ENCODE measurements around the gene NDUFC2. TPM values are rescaled to one million over a fixed set of nuclear protein-coding genes. Genes with fewer than 3 reads are reported as not detected.
"Not testable (repeated sequence)": the region's sequence is repeated elsewhere in the genome, so short reads cannot be mapped to it uniquely, and the experiment has no call there.

Gene NDUFC2
- total RNA-seq, 4 donors from 2014 or later, result 205 to 342 (median 228) TPM

DNA sequence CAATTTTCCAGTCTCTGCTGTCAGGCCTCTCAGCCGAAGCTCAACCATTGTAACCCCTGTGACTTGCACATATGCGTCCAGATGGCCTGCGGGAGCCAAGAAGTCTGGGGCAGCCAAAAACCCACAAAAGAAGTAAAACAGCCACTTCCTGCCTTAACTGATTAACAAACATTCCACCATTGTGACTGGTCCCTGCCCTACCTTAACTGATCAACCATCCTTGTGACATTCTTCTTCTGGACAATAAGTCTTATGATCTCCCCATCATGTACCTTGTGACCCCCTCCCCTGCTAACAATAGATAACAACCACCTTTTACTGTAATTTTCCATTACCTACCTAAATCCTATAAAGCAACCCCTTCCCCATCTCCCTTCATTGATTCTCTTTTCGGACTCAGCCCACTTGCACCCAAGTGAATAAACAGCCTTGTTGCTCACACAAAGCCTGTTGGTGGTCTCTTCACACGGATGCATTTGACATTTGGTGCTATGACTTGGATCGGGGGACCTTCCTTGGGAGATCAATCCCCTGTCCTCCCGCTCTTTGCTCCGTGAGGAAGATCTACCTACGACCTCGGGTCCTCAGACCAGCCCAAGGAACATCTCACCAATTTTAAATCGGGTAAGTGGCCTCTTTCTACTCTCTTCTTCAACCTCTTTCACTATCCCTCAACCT is 1.3 kb upstream of the NDUFC2 start:
- Histone ChIP-seq H3K27ac (no peak overlapping the region), H3K27me3 (no peaks in the 10 kb centered on the region), H3K9me3 (no peaks in the 10 kb centered on the region), H3K36me3 (no peaks in the 10 kb centered on the region), H3K4me3 (replicated peaks in 1 of 3) (no peak overlapping the region), H3K4me1 (peaks cover 24 to 30% of the 10 kb centered on the region in 2 donors)
- intact Hi-C loops (cut with DNase I), result loop anchor here (10.0 kb wide), 1 partner anchor 344 kb away; no protein-coding TSS in a partner anchor
- WGBS, 2 donors, result 87 to 88% methylated on average over 11 of the region's 11 CpGs
- TF ChIP-seq, protein P1, sequence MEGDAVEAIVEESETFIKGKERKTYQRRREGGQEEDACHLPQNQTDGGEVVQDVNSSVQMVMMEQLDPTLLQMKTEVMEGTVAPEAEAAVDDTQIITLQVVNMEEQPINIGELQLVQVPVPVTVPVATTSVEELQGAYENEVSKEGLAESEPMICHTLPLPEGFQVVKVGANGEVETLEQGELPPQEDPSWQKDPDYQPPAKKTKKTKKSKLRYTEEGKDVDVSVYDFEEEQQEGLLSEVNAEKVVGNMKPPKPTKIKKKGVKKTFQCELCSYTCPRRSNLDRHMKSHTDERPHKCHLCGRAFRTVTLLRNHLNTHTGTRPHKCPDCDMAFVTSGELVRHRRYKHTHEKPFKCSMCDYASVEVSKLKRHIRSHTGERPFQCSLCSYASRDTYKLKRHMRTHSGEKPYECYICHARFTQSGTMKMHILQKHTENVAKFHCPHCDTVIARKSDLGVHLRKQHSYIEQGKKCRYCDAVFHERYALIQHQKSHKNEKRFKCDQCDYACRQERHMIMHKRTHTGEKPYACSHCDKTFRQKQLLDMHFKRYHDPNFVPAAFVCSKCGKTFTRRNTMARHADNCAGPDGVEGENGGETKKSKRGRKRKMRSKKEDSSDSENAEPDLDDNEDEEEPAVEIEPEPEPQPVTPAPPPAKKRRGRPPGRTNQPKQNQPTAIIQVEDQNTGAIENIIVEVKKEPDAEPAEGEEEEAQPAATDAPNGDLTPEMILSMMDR (IDR thresholded peaks at IDR 0.05), result no peak
- no peak for TF ChIP-seq POLR2A (IDR thresholded peaks at IDR 0.05)
- DNase-seq, result no peak

DNA sequence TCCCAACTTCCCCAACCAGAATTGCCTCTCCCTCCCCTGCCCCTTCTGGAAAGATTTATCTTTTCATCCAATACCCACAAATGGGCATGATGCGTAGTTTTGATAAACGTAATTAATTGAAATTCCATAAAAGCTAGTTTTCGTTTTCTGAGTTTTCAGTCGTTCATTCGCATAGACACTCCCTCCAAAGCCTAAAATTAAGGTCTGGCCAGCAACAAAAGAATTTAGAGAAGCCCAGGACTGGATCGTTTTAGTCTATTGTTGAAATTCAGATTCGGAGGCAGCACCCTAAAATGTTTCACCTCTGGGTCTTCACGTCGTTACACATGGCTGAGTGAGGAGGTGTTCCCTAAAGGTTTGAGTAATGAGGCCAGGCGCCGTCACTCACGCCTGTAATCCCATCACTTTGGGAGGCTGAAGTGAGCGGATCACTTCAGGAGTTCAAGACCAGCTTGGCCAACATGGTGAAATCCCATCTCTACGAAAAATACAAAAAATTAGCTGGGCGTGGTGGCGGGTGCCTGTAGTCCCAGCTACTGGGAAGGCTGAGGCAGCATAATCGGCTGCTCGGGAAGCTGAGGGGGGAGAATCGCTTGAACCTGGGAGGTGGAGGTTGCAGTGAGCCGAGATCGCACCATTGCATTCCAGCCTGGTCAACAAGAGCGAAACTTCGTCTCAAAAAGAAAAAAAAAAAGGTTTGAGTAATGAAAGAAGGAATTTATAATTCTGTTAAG is 589 bp upstream of the NDUFC2 start:
- H3K4me1 ChIP-seq, result peaks cover 24 to 35% of the 10 kb centered on the region in 2 donors
- 61 to 64% methylated on average over 23 of the region's 23 CpGs for WGBS, 2 donors

DNA sequence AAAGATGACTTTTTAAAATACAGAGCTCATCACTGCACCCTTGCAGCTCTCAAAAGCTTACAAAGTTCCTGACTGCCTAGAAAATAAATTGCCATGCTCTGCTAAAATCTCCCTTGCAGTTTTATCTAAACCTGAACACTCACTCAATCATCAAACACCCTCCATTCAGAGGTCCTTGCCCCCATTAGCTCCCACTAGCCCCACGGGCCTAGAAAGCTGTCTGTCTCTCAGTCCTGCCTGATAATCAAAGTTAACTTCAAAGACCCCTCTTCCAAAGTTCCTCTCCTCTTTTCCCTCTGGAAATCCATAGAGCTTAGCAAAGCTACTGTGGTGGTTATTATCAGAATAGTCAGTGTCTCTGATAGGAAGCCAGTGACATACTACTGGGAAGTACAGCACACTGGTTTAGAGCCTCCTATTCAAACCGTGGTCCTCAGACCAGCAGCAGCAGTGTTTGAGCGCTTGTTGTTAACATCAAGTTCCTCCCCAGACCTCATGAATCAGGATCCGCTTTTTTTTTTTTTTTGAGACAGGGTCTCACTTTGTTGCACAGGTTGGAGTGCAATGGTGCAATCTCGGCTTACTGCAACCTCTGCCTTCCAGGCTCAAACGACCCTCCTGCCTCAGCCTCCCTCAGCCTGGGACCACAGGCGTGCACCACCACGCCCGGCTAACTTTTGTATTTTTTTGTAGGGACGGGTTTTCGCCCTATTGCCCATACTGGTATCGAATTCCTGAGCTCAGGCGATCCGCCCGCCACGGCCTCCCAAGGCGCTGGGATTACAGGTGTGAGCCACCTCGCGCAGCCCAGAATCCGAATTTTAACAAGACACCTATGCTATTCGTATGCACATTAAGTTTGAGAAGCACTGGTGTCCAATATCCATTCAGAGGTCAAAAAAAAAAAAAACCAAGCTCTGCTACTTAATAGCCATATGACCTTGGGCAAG is 1.2 kb downstream of the NDUFC2 start:
- intact Hi-C loops (cut with DNase I), result no loop called here
- H3K4me1 ChIP-seq, result peaks cover 28 to 42% of the 10 kb centered on the region in 2 donors

More for the DNA sequence above, 589 bp upstream of the NDUFC2 start:
- Histone ChIP-seq H3K27ac (peak overlapping the region; percentile 92 to 97 (median 95)), H3K4me3 (replicated peaks in 1 of 3) (peak overlapping the region; percentile 61 to 97 (median 88)), H3K9me3 (no peaks in the 10 kb centered on the region), H3K27me3 (no peaks in the 10 kb centered on the region), H3K36me3 (no peaks in the 10 kb centered on the region)
- TF ChIP-seq, protein P1 (IDR thresholded peaks at IDR 0.05), result no peak
- no peak for TF ChIP-seq POLR2A (IDR thresholded peaks at IDR 0.05)
- intact Hi-C loops (cut with DNase I), result loop anchor here (10.0 kb wide), 1 partner anchor 345 kb away; no protein-coding TSS in a partner anchor
- DNase-seq, result no peak

DNA sequence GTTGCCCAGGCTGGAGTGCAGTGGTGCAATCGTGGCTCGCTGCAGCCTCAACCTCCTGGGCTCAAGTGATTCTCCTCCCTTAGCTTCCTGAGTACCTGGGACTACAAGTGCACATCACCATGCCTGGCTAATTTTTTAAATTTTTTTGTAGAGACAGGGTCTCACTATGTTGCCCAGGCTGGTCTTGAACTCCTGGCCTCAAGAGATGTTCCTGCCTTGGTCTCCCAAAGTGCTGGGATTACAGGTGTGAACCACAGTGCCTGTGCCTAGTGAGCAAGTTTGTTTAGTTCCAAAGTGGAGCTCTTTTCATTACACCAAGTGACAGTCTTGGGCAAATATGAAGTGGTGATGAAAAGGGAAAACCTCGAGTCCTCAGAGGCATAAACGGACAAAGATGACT is 2.1 kb downstream of the NDUFC2 start:
- H3K27me3 ChIP-seq; DNase-seq; intact Hi-C loops (cut with DNase I); H3K36me3 ChIP-seq; H3K9me3 ChIP-seq: not testable (repeated sequence)
- peak overlapping the region in 1 of 3 donors; percentile 97 for H3K4me3 ChIP-seq (replicated peaks in 1 of 3)
- WGBS, 2 donors, result 61 to 64% methylated on average over 4 of the region's 4 CpGs
- peaks cover 28 to 42% of the 10 kb centered on the region in 2 donors for H3K4me1 ChIP-seq
- H3K27ac ChIP-seq, result peak overlapping the region in 1 of 3 donors; percentile 97

More for the DNA sequence above, 1.2 kb downstream of the NDUFC2 start:
- no peak for TF ChIP-seq POLR2A (IDR thresholded peaks at IDR 0.05)
- TF ChIP-seq, protein P1 (IDR thresholded peaks at IDR 0.05), result no peak
- no peak for DNase-seq
- Histone ChIP-seq H3K27ac (peak overlapping the region; percentile 92 to 97 (median 95)), H3K4me3 (replicated peaks in 1 of 3) (peak overlapping the region in 2 of 3 donors; percentile 88 to 97), H3K27me3 (no peaks in the 10 kb centered on the region), H3K36me3 (no peaks in the 10 kb centered on the region), H3K9me3 (no peaks in the 10 kb centered on the region)
- 25 to 44% methylated on average over 20 to 21 of the region's 21 CpGs for WGBS, 2 donors
